DND-41 (cell line): ENCODE results near the gene NEAT1.

ENCODE experiments used
- ATAC-seq: fragments of 200-7000 bp; cut with Tn5 transposase; 3 replicates; pipeline ENCODE4 v1.9.1; 2021; ENCODE audit warnings: low read depth; ENCODE audit not compliant: insufficient read depth
- DNase-seq: peaks from one replicate; pipeline ENCODE4 v3.0.0-alpha.2; 2020
- H2AFZ ChIP-seq: 2 replicates; pipeline ENCODE4 v1.6.0; 2012; ENCODE audit warnings: low read depth, low read length
- H3K27ac ChIP-seq: 2 replicates; pipeline ENCODE4 v1.5.1; 2012; ENCODE audit warnings: low read length, inconsistent platforms
- H3K27me3 ChIP-seq: fragments of 200-600 bp; sonication (generic); 2 replicates; pipeline ENCODE4 v1.6.0; 2012; ENCODE audit warnings: low read length, mild to moderate bottlenecking, inconsistent platforms; ENCODE audit not compliant: insufficient read depth, poor library complexity
- H3K36me3 ChIP-seq: 2 replicates; pipeline ENCODE4 v1.5.1; 2012; ENCODE audit warnings: low read length, inconsistent platforms; ENCODE audit not compliant: insufficient read depth
- H3K4me1 ChIP-seq: 2 replicates; pipeline ENCODE4 v1.5.1; 2012; ENCODE audit warnings: mild to moderate bottlenecking, low read length; ENCODE audit not compliant: insufficient read depth
- H3K4me2 ChIP-seq: 2 replicates; pipeline ENCODE4 v1.6.0; 2012; ENCODE audit warnings: mild to moderate bottlenecking, moderate library complexity, low read length, inconsistent platforms; ENCODE audit not compliant: insufficient read depth
- H3K4me3 ChIP-seq, 2 experiments: fragments of 200-600 bp in 1 of 2; shearing (Covaris generic) in 1 of 2; 2 replicates each; pipeline ENCODE4 v1.5.1; 2012 to 2016; ENCODE audit warnings: inconsistent platforms in 2 of 2, low read length in 2 of 2, mild to moderate bottlenecking in 2 of 2, low read depth in 1 of 2, moderate library complexity in 1 of 2
- H3K79me2 ChIP-seq: 2 replicates; pipeline ENCODE4 v1.6.0; 2012; ENCODE audit warnings: low read length, inconsistent platforms; ENCODE audit not compliant: insufficient read depth
- H3K9ac ChIP-seq: 2 replicates; pipeline ENCODE4 v1.6.0; 2012; ENCODE audit warnings: low read depth, mild to moderate bottlenecking, inconsistent platforms, low read length, moderate library complexity
- H3K9me3 ChIP-seq: 2 replicates; pipeline ENCODE4 v1.5.1; 2012; ENCODE audit warnings: low read length, moderate library complexity, mild to moderate bottlenecking, inconsistent platforms; ENCODE audit not compliant: insufficient read depth, severe bottlenecking
- H4K20me1 ChIP-seq: 2 replicates; pipeline ENCODE4 v1.6.0; 2012; ENCODE audit warnings: low read length; ENCODE audit not compliant: insufficient read depth
- CTCF ChIP-seq: IDR thresholded peaks from 2 replicates; pipeline ENCODE4 v1.5.1; 2012; ENCODE audit warnings: borderline replicate concordance, low read length, moderate library complexity, mild to moderate bottlenecking; ENCODE audit not compliant: poor library complexity, severe bottlenecking; ENCODE audit errors: extremely low read depth
- EZH2 ChIP-seq: IDR thresholded peaks from 3 replicates; pipeline ENCODE4 v1.6.1; 2012; ENCODE audit warnings: borderline replicate concordance, low read depth, mild to moderate bottlenecking, moderate library complexity, low read length, inconsistent platforms; ENCODE audit not compliant: severe bottlenecking

The NEAT1 gene

GRCh38 chr11:65386307-65387140, 36.1 kb upstream of the NEAT1 start, which contains the start of gene FRMD8:
Gene FRMD8 (plus strand): TSS chr11:65386637. CDS start chr11:65387037, 400 bp downstream.
- H4K20me1 ChIP-seq, result peaks cover 10% of the 10 kb centered on the region
- TF ChIP-seq CTCF (no peak), EZH2 (no peak)
- peak within 1 kb of the TSS; percentile 84 for H3K9ac ChIP-seq
- H3K27ac ChIP-seq, result peak within 1 kb of the TSS; percentile 98
- peaks cover 80% of the 10 kb centered on the region for H3K4me1 ChIP-seq
- H3K79me2 ChIP-seq, result peaks cover 65% of the 10 kb centered on the region
- peak; percentile 84 for DNase-seq
- no peaks in the 10 kb centered on the region for H3K9me3 ChIP-seq
- peak within 1 kb of the TSS; percentile 91 for H3K4me2 ChIP-seq
- no peaks in the 10 kb centered on the region for H3K27me3 ChIP-seq
- peak within 1 kb of the TSS; percentile 99 for H2AFZ ChIP-seq
- peak within 1 kb of the TSS; percentile 69 to 89; a peak in 3 of 4 replicates for H3K4me3 ChIP-seq
- ATAC-seq, result peak; percentile 53
- peaks cover 31% of the 10 kb centered on the region for H3K36me3 ChIP-seq

- Histone ChIP-seq H3K4me2 (peak overlapping the region; percentile 91; the same call in 1 of the 2 replicates), H3K4me3 (peak overlapping the region in 1 of 2 experiments; percentile 6; a peak in 1 of 4 replicates), H3K9ac (peak overlapping the region; percentile 84; the same call in 1 of the 2 replicates), H3K9me3 (no peaks in the 10 kb centered on the region), H3K36me3 (peaks cover 48% of the 10 kb centered on the region), H3K27me3 (no peaks in the 10 kb centered on the region), H3K27ac (peak overlapping the region; percentile 44), H2AFZ (no peak overlapping the region), H3K4me1 (peaks cover 59% of the 10 kb centered on the region), H4K20me1 (peaks cover 22% of the 10 kb centered on the region), H3K79me2 (peaks cover 77% of the 10 kb centered on the region)
- DNase-seq, result no peak
- no peak for ATAC-seq
- TF ChIP-seq CTCF (no peak), EZH2 (no peak)
These were observed 33.9 kb upstream of the NEAT1 start for GRCh38 chr11:65388731-65389130.

GRCh38 chr11:65389294-65389980, 33.2 kb upstream of the NEAT1 start:
- peaks cover 55% of the 10 kb centered on the region for H3K36me3 ChIP-seq
- H3K27me3 ChIP-seq, result no peaks in the 10 kb centered on the region
- H2AFZ ChIP-seq, result no peak overlapping the region
- H3K79me2 ChIP-seq, result peaks cover 75% of the 10 kb centered on the region
- H3K4me2 ChIP-seq, result peak overlapping the region; percentile 91; the same call in 1 of the 2 replicates
- peak overlapping the region; percentile 44 for H3K27ac ChIP-seq
- H3K4me1 ChIP-seq, result peaks cover 52% of the 10 kb centered on the region
- peaks cover 26% of the 10 kb centered on the region for H4K20me1 ChIP-seq
- peak overlapping the region; percentile 84; the same call in 1 of the 2 replicates for H3K9ac ChIP-seq
- peak overlapping the region in 1 of 2 experiments; percentile 8; a peak in 1 of 4 replicates for H3K4me3 ChIP-seq
- no peaks in the 10 kb centered on the region for H3K9me3 ChIP-seq
- no peak for ATAC-seq
- DNase-seq, result no peak
- TF ChIP-seq CTCF, result no peak
- TF ChIP-seq EZH2, result no peak
